Renal cortex interstitium (tissue), 11 donors: ENCODE measurements around the gene UTP20. TPM values are rescaled to one million over a fixed set of nuclear protein-coding genes. Genes with fewer than 3 reads are reported as not detected.
"Not testable (repeated sequence)": the region's sequence is repeated elsewhere in the genome, so short reads cannot be mapped to it uniquely, and the experiment has no call there.

Experiments used
- DNase-seq, 11 donors: peaks; one replicate each; pipeline ENCODE4 v3.0.0-alpha.2; 2013; ENCODE audit warnings: low read depth in 9 of 11, low spot score in 4 of 11; ENCODE audit errors: extremely low read depth in 1 of 11
- polyA plus RNA-seq, 3 donors: library from polyadenylated mRNA; unstranded; fragments of 120-200 nt; gene quantifications; one replicate each; pipeline ENCODE4 v1.2.1, GENCODE V29; 2013; ENCODE audit not compliant: insufficient read length in 3 of 3

UTP20 gene
- polyA plus RNA-seq, 3 donors, result 17.5 to 20.3 (median 18.1) TPM

DNA sequence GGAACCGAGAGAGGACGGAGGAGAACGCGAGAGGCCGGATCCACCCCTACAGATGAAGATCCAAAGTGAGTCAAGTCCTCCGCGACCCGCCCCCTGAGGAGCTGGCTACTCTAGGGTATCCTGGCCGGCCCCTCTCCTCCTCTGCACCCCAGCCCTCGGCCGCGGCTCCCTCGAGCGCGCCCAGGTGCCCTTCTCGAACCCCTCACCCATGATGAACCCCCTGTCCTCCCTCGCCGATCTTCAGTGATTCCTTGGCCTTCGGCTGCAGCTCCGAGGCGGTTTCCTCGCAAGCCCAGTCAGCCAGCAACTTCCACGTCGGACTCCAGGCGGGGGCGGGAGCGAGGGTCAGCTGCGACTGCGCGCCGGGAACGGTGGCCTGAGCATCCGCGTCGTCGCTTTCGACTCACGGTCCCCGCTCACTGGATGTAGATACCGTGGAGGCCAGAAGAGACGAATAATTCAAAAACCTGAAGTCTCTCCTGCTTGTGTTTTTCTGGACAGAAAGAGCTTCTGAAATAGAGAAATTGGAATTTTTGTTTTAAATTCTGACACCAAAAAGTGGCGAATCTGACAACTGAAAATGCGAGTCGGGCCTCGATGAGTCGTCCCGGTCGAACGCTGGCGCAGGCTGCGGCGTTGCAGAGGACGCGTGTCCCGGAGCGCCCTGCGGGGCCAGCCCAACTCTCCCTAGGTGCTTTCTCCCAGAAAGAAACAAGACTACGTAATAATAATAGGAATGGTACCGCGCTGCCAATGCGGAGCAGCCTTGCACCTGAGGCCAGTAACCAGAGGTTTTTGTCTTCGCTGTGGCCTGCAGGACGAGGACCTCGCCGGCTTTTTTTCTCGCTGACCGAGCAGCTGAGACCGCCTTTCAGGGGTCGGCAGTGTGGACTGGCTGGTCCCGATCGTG, 127.8 kb downstream of the UTP20 start, which contains the start of gene ARL1:
ARL1 (minus strand) TSS at position 337 of the 910 bp plus-strand sequence; CDS start at position 210, 127 bp downstream.
- DNase-seq, result peak; percentile 76 to 97 (median 85)

DNA sequence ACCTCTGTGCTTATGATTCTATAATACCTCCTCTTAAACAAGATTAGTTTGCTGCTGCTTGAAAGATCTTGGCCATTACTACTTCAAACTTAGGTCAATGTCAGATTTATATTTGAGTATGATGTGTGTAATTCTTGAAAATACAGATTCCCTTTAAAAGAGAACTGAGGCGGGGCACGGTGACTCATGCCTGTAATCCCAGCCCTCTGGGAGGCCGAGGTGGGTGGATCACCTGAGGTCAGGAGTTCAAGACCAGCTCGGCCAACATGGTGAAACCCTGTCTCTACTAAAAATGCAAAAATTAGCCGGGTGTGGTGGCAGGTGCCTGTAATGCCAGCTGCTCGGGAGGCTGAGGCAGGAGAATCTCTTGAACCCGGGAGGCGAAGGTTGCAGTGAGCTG, 130.3 kb downstream of the UTP20 start:
- DNase-seq, result not testable (repeated sequence)

DNA sequence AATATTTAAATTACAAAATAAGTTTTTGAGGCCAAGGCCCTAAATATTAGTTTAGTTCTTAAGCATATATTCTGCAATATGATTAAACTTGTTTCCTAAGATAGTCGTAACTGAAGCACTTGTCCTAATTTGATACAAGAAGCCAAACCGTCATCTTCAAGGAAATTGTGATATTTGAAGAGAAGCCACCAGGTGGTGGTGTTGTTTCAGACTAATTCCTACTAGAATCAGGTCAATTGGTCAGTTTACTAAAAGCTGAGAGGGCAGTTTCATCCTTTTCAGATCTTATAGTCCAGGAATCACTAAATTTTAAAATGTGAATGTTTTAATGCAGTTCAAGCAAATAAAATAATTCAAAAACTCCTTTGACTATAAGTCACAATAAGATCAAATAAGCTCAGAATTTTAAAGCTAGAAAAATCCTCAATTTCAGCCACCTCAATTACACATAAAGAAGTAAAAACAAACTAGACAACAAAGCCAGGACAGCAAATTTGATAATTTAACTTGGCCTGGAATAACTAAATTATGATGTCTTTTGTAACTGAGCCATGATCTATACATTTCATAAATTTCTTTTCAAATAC, 134.7 kb downstream of the UTP20 start:
- peak in 9 of 11 donors; percentile 27 to 61 (median 44) for DNase-seq

DNA sequence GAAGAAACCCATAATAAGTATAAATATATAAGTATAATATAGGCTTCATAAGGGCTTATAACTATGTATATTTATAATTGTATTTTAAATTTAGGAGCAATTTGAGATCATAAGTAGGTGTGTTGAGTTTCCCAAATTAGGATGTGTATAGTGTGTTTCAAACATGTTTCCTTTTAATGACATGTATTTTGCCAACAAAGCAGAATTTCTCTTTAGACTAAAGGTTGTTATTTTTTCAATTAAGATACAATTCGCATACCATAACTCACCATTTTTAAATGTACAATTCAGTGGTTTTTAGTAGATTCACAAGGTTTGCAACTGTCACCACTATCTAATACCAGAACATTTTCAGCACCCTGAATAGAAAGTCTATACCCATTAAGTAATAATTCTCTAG, 135.3 kb downstream of the UTP20 start:
- no peak for DNase-seq

DNA sequence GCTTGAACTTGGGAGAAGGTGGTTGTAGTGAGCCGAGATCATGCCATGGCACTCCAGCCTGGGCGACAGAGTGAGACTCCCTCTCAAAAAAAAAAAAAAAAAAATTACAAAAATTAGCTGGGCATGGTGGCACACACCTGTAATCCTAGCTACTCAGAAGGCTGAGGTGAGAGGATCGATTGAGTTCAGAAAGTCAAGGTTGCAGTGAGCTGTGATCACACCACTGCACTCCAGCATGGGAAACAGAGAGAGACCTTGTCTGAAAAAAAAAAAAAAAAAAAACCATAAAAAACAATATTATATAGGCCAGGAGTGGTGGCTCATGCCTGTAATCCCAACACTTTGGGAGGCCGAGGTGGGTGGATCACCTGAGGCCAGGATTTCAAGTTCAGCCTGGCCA, 142.2 kb downstream of the UTP20 start:
- DNase-seq, result not testable (repeated sequence)

DNA sequence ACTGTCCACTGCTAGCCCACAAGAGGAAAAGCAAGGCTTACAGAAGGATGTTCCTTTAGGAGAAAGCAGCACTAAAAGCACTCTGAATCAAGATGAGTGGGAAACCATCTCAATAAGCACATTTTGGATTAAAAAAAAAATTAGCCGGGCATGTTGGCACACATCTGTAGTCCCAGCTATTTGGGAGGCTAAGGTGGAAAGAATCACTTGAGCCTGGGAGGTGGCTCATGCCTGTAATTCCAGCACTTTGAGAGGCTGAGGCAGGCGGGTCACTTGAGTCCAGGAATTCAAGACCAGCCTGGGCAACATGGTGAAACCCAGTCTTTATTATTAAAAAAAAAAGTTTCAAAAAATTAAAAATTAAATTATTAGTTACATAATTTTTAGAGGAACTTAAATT, 144.7 kb downstream of the UTP20 start:
- no peak for DNase-seq

DNA sequence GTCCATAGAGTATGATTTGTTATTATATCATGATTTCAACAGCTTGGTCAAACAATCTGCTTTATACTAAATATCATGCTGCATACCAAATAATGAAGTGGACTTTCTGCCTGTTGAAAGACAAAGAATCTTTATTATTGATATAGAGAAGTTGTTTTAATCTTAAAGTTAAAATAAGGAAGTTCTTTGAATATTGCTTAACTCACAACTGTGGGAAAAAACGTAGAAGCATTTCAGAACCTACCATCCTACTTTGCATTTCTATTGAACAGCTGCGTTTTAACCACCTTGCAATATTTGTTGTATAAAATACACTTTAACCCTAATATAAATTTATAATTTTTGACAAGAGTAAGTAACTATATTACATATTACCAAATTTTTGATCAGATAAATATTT, 150.6 kb downstream of the UTP20 start:
- DNase-seq, result no peak

DNA sequence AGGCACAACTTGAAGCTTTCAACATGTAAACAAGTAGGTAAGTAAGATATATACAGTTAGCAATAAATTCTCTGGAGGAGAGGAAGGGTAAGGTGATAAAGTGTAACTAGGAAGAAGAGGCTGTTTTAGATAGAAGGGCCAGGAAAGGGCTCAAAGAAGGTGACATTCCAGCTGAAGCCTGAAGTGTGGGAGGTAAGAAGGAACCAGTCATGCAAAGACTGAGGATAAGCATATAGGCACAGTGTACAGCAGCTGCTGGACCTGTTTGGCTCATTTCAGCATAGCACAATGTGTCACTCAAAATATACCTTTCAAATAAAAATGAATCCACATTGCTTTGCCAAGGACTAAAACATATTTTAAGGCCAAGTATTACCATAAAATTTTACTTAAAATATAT, 156.2 kb downstream of the UTP20 start:
- peak in 8 of 11 donors; percentile 1 to 36 (median 14) for DNase-seq

Other genes with a start within 250 kb of the UTP20 start
- gene SLC5A8, start 69.9 kb upstream of the UTP20 start, polyA plus RNA-seq, result 10 to 100 TPM; 28.2 to 51.2 (median 41.3) TPM
- 100 to 1,000 TPM; 130 to 148 (median 141) TPM for gene ARL1, start 127.7 kb downstream of the UTP20 start, polyA plus RNA-seq
- gene SPIC, start 195.2 kb downstream of the UTP20 start, polyA plus RNA-seq, result not detected